ENCODE results near the gene ATP2A3. TPM values are rescaled to one million over a fixed set of nuclear protein-coding genes. Genes with fewer than 3 reads are reported as not detected.
A peak's percentile ranks its signal among the peaks of the same experiment; 100 is the strongest.

The ATP2A3 gene
- total RNA-seq, 1 experiment from 2014 or later = 101 TPM

DNA sequence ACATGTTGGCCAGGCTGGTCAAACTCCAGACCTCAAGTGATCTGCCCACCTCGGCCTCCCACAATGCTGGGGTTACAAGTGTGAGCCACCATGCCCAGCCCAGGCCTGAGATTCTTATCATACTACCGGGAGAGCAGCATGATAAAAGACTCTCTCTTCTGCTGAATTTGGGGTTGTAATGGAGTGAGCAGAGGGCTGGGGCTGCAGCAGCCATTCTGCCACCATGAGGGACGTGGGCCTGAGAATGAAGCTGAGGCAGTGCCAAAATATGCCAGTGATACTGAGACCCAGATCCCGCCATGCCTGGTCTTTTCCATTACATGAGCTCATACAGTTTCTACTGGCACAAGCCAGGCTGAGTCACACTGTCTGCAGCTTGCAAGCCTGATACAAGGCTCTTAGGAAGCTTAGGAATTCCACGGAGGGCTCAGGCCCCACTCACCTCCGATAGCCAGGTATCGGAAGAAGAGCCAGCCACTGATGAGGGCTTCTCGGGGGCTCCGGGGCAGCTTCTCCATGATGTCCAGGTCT, 28.3 kb downstream of the ATP2A3 start:
- H3K79me2 ChIP-seq (ENCODE audit: low read length) = no peaks in the 10 kb centered on the region
- peaks cover 29% of the 10 kb centered on the region for H4K20me1 ChIP-seq (ENCODE audit: insufficient read depth, low read depth, low read length)
- H3K27me3 ChIP-seq (ENCODE audit: low read length) = no peaks in the 10 kb centered on the region
- no peak overlapping the region for H3K4me2 ChIP-seq (ENCODE audit: low read depth, low read length, poor library complexity, severe bottlenecking)
- no peaks in the 10 kb centered on the region for H3K9me2 ChIP-seq (replicated peaks; ENCODE audit: insufficient read depth, low read length)
- no peaks in the 10 kb centered on the region for H3K4me1 ChIP-seq (ENCODE audit: low read length)
- H3K27ac ChIP-seq (ENCODE audit: low read length) = no peak overlapping the region
- no peaks in the 10 kb centered on the region for H3K9me3 ChIP-seq (ENCODE audit: low read length)
- no peak overlapping the region for H3K4me3 ChIP-seq (ENCODE audit: low read length)
- DNase-seq = no peak
- no peak overlapping the region for H2AFZ ChIP-seq (ENCODE audit: low read length)
- peaks cover 62% of the 10 kb centered on the region for H3K36me3 ChIP-seq (ENCODE audit: insufficient read depth, low read length)
- H3K9ac ChIP-seq (ENCODE audit: low read length) = no peak overlapping the region

DNA sequence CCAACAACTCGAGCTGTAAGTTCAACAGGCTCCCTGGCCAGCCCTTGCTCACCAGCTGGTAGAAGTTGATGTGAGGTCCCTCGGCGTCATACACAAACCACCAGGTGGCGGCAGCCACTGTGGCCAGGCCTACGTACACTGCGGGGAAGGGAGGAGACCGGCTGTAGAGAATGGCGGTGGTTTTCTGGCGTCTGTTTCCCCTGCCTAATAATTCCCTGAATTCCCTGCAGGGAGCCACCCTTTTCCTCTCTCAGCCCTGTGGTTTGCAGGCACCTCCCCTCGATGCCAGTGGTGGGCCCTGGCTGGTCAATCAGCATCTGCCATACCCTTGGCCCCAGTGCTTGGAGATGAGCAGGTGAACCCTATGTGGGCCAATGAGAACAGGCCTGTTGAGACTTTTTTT, 29.1 kb downstream of the ATP2A3 start:
- H3K4me2 ChIP-seq (ENCODE audit: low read depth, low read length, poor library complexity, severe bottlenecking) = no peak overlapping the region

DNA sequence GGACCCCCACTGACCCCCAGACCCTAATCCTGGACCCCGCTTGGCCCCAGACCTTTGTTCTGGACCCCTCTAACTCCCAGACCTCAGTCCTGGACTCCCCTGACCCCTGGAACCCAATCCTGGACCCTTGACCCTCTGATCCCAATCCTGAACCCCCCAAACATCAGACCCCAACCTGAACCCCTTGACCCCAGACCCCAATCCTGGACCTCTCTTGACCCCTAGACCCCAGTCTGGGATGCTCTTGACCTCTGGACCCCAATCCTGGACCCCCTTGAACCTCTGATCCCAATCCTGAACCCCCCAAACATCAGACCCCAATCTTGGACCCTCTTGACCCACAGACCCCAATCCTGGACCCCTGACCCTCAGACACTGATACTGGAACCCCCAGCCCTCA, 34.5 kb downstream of the ATP2A3 start:
- H3K27ac ChIP-seq (ENCODE audit: low read length) = no peak overlapping the region
- peaks cover 47% of the 10 kb centered on the region; the same call in 1 of the 2 replicates for H4K20me1 ChIP-seq (ENCODE audit: insufficient read depth, low read depth, low read length)
- no peaks in the 10 kb centered on the region for H3K79me2 ChIP-seq (ENCODE audit: low read length)
- no peaks in the 10 kb centered on the region for H3K27me3 ChIP-seq (ENCODE audit: low read length)
- H3K9ac ChIP-seq (ENCODE audit: low read length) = no peak overlapping the region
- no peaks in the 10 kb centered on the region for H3K9me2 ChIP-seq (replicated peaks; ENCODE audit: insufficient read depth, low read length)
- H3K4me3 ChIP-seq (ENCODE audit: low read length) = no peak overlapping the region
- no peak overlapping the region for H2AFZ ChIP-seq (ENCODE audit: low read length)
- H3K4me1 ChIP-seq (ENCODE audit: low read length) = peaks cover 2% of the 10 kb centered on the region; the same call in 1 of the 2 replicates
- peaks cover 39% of the 10 kb centered on the region for H3K36me3 ChIP-seq (ENCODE audit: insufficient read depth, low read length)
- no peak overlapping the region for H3K4me2 ChIP-seq (ENCODE audit: low read depth, low read length, poor library complexity, severe bottlenecking)
- no peak for DNase-seq
- no peaks in the 10 kb centered on the region for H3K9me3 ChIP-seq (ENCODE audit: low read length)

More for the DNA sequence above, 29.1 kb downstream of the ATP2A3 start:
- Histone ChIP-seq H3K4me1 (ENCODE audit: low read length) (no peaks in the 10 kb centered on the region), H3K9ac (ENCODE audit: low read length) (no peak overlapping the region), H2AFZ (ENCODE audit: low read length) (no peak overlapping the region), H4K20me1 (ENCODE audit: insufficient read depth, low read depth, low read length) (peaks cover 33% of the 10 kb centered on the region), H3K27me3 (ENCODE audit: low read length) (no peaks in the 10 kb centered on the region), H3K27ac (ENCODE audit: low read length) (no peak overlapping the region), H3K79me2 (ENCODE audit: low read length) (no peaks in the 10 kb centered on the region), H3K4me3 (ENCODE audit: low read length) (no peak overlapping the region), H3K9me3 (ENCODE audit: low read length) (no peaks in the 10 kb centered on the region), H3K36me3 (ENCODE audit: insufficient read depth, low read length) (peaks cover 63% of the 10 kb centered on the region), H3K9me2 (replicated peaks; ENCODE audit: insufficient read depth, low read length) (no peaks in the 10 kb centered on the region)
- peak; percentile 70 for DNase-seq

DNA sequence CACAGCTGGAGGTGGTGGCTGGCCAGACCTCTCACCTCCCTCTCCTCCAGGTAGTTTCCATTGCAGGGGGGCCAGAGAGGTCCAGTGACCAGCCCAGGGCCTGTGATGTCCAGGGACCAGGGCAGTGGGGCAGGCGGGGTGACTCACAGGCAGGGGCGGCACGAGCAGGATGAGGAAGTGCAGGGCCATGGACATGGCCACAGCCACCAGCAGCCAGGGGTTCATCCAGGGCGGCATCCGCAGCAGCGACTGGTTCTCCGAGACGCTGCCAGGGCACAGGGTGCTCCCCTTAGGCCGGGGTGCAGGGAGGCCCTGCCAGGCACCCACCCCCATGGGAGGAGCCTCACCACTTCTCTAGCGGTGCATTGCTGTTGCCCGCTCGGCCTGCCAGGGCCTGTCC, 35.1 kb downstream of the ATP2A3 start:
- Histone ChIP-seq H4K20me1 (ENCODE audit: insufficient read depth, low read depth, low read length) (peaks cover 51% of the 10 kb centered on the region; the same call in 1 of the 2 replicates), H3K9me2 (replicated peaks; ENCODE audit: insufficient read depth, low read length) (no peaks in the 10 kb centered on the region), H3K27ac (ENCODE audit: low read length) (no peak overlapping the region), H3K9ac (ENCODE audit: low read length) (no peak overlapping the region), H3K4me2 (ENCODE audit: low read depth, low read length, poor library complexity, severe bottlenecking) (no peak overlapping the region), H3K4me3 (ENCODE audit: low read length) (no peak overlapping the region), H3K79me2 (ENCODE audit: low read length) (no peaks in the 10 kb centered on the region), H3K27me3 (ENCODE audit: low read length) (no peaks in the 10 kb centered on the region), H3K36me3 (ENCODE audit: insufficient read depth, low read length) (peaks cover 38% of the 10 kb centered on the region), H2AFZ (ENCODE audit: low read length) (no peak overlapping the region), H3K9me3 (ENCODE audit: low read length) (no peaks in the 10 kb centered on the region), H3K4me1 (ENCODE audit: low read length) (peaks cover 3% of the 10 kb centered on the region; the same call in 1 of the 2 replicates)
- no peak for DNase-seq

DNA sequence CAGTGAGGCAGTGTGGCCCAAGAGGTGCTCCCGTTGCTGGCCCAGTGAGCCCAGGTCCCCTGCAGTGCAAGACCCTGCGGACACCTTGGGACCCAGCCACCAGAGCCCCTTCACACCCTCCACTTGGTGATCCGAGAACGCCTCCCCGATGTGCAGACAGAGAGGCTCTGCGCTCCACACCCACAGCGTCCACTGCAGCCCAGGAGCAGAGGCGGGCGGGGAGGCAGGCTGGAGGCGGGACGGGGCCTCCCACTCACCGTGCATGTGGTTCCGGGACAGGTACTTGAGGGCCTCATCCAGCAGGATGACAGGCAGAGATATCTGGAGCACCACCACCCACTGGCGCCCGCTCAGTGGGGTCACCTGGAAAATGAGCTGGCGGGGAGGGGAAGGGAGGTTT, 35.8 kb downstream of the ATP2A3 start:
- no peak overlapping the region for H3K4me2 ChIP-seq (ENCODE audit: low read depth, low read length, poor library complexity, severe bottlenecking)
- no peak overlapping the region for H2AFZ ChIP-seq (ENCODE audit: low read length)
- no peaks in the 10 kb centered on the region for H3K27me3 ChIP-seq (ENCODE audit: low read length)
- H3K79me2 ChIP-seq (ENCODE audit: low read length) = no peaks in the 10 kb centered on the region
- H3K4me1 ChIP-seq (ENCODE audit: low read length) = peaks cover 8% of the 10 kb centered on the region; the same call in 1 of the 2 replicates
- DNase-seq = no peak
- H3K36me3 ChIP-seq (ENCODE audit: insufficient read depth, low read length) = peaks cover 38% of the 10 kb centered on the region
- no peak overlapping the region for H3K4me3 ChIP-seq (ENCODE audit: low read length)
- no peaks in the 10 kb centered on the region for H3K9me3 ChIP-seq (ENCODE audit: low read length)
- H4K20me1 ChIP-seq (ENCODE audit: insufficient read depth, low read depth, low read length) = peaks cover 58% of the 10 kb centered on the region; the same call in 1 of the 2 replicates
- H3K27ac ChIP-seq (ENCODE audit: low read length) = no peak overlapping the region
- no peak overlapping the region for H3K9ac ChIP-seq (ENCODE audit: low read length)
- no peaks in the 10 kb centered on the region for H3K9me2 ChIP-seq (replicated peaks; ENCODE audit: insufficient read depth, low read length)

DNA sequence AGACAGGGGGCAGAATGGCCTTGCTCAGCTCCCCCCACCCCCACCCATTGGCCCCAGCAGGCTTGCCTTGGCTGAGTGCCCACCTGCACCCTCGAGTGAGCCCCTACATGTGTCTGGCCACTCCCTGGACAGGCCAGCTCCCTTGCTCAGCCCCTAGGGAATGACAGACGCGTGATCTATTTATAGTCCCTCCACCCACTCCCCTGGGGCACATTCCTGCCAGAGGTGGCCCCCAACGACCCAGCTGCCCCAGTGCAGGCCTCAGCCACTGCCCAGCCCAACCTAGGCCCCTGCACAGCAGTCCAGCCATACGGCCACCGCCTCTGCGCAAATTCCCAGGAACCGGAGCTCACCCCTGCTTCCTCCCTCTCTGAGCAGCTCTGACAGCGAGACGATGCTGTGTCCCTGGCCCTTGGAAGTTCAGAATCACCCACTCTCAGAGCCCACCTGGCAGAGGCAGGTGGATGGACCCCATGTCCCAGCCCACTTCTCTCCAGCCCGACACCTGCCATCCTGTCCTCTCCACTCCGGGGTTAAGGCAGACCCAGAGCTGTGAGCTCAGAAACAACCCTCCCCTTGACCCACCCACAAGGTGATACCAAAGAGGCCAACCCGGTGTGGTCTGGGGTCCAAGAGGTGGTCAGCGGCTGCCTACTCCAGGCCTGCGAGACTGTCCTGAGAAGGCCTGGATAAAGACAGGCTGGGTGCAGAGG, 36.5 kb downstream of the ATP2A3 start:
- Histone ChIP-seq H3K27me3 (ENCODE audit: low read length) (no peaks in the 10 kb centered on the region), H3K9me3 (ENCODE audit: low read length) (no peaks in the 10 kb centered on the region), H3K9me2 (replicated peaks; ENCODE audit: insufficient read depth, low read length) (no peaks in the 10 kb centered on the region), H2AFZ (ENCODE audit: low read length) (no peak overlapping the region), H3K4me2 (ENCODE audit: low read depth, low read length, poor library complexity, severe bottlenecking) (no peak overlapping the region), H4K20me1 (ENCODE audit: insufficient read depth, low read depth, low read length) (peaks cover 59% of the 10 kb centered on the region; the same call in 1 of the 2 replicates), H3K4me1 (ENCODE audit: low read length) (peaks cover 12% of the 10 kb centered on the region), H3K36me3 (ENCODE audit: insufficient read depth, low read length) (peaks cover 38% of the 10 kb centered on the region), H3K9ac (ENCODE audit: low read length) (no peak overlapping the region), H3K27ac (ENCODE audit: low read length) (no peak overlapping the region), H3K4me3 (ENCODE audit: low read length) (no peak overlapping the region), H3K79me2 (ENCODE audit: low read length) (no peaks in the 10 kb centered on the region)
- no peak for DNase-seq

DNA sequence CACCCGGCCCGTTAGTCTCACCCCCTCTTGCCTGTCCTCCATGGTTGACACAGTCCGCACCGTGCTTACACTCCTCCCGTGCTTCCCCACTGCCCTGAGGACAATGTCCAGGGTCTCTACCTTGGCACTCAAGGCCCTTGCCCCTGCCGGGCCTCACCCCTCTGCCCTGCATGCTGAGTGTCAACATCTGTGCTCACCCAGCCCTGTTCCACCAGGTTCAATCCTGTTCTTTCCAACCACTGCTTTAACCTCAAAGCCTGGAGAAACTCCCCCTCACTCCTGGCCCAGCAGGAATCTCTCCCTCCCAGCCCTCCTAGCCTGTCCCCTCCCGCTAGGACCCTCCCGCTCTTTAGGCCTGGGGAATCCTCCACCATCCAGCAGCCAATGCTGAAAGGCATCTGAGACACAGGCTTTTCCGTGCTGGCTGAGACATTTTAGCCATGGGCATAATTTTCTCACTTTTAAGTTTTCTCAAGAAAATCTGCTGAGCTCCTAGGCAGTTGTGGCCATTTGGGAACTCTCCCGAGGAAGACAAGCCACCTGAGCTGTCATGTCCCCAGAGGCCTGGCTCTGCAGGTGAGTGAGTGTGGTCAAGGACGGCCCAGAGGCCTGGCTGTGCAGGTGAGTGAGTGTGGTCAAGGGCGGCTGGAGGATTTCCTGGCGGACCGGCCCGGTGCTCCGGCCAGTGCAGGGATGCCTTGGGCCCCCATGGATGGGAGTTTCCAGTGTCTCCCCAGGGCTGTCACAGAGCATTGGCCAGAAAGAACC, 37.2 kb downstream of the ATP2A3 start:
- no peaks in the 10 kb centered on the region for H3K9me3 ChIP-seq (ENCODE audit: low read length)

More for the DNA sequence above, 37.2 kb downstream of the ATP2A3 start:
- no peak for DNase-seq
- Histone ChIP-seq H4K20me1 (ENCODE audit: insufficient read depth, low read depth, low read length) (peaks cover 59% of the 10 kb centered on the region; the same call in 1 of the 2 replicates), H3K27me3 (ENCODE audit: low read length) (no peaks in the 10 kb centered on the region), H2AFZ (ENCODE audit: low read length) (no peak overlapping the region), H3K4me2 (ENCODE audit: low read depth, low read length, poor library complexity, severe bottlenecking) (no peak overlapping the region), H3K27ac (ENCODE audit: low read length) (no peak overlapping the region), H3K79me2 (ENCODE audit: low read length) (no peaks in the 10 kb centered on the region), H3K4me3 (ENCODE audit: low read length) (no peak overlapping the region), H3K9me2 (replicated peaks; ENCODE audit: insufficient read depth, low read length) (no peaks in the 10 kb centered on the region), H3K9ac (ENCODE audit: low read length) (no peak overlapping the region), H3K4me1 (ENCODE audit: low read length) (peaks cover 17% of the 10 kb centered on the region), H3K36me3 (ENCODE audit: insufficient read depth, low read length) (peaks cover 31% of the 10 kb centered on the region)

All from Karpas-422 (cell line).